Neural cell (in vitro differentiated cells): ENCODE results near the gene PCDHA4.
"Not testable (repeated sequence)": the region's sequence is repeated elsewhere in the genome, so short reads cannot be mapped to it uniquely, and the experiment has no call there.

ENCODE experiments used
- CTCF ChIP-seq: fragments of 450-650 bp; IDR thresholded peaks from 2 replicates; pipeline ENCODE4 v1.5.1; 2014; ENCODE audit warnings: antibody characterized with exemption, mild to moderate bottlenecking, moderate library complexity; ENCODE audit not compliant: poor library complexity, severe bottlenecking
- EP300 ChIP-seq: fragments of 450-650 bp; conservative IDR thresholded peaks from 2 replicates; pipeline ENCODE4 v1.6.1; 2014; ENCODE audit warnings: antibody characterized with exemption, mild to moderate bottlenecking, moderate library complexity; ENCODE audit not compliant: poor library complexity, severe bottlenecking
- EZH2 ChIP-seq: fragments of 200-600, 300-800 bp; shearing (Covaris generic), sonication (generic); IDR thresholded peaks from 2 replicates; pipeline ENCODE4 v1.6.1; 2014; ENCODE audit warnings: antibody characterized with exemption, low read length, borderline replicate concordance, mild to moderate bottlenecking; ENCODE audit not compliant: insufficient read depth, poor library complexity, severe bottlenecking
- MXI1 ChIP-seq: fragments of 450-650 bp; conservative IDR thresholded peaks from 2 replicates; pipeline ENCODE4 v1.6.1; 2014; ENCODE audit warnings: antibody characterized with exemption, mild to moderate bottlenecking; ENCODE audit not compliant: poor library complexity, severe bottlenecking
- POLR2AphosphoS5 ChIP-seq: IDR thresholded peaks from 2 replicates; pipeline ENCODE4 v1.6.1; 2012
- RAD21 ChIP-seq: fragments of 450-650 bp; conservative IDR thresholded peaks from 2 replicates; pipeline ENCODE4 v1.6.1; 2014; ENCODE audit warnings: antibody characterized with exemption, mild to moderate bottlenecking, moderate library complexity
- SMC3 ChIP-seq: fragments of 450-650 bp; conservative IDR thresholded peaks from 2 replicates; pipeline ENCODE4 v1.6.1; 2014; ENCODE audit warnings: antibody characterized with exemption, mild to moderate bottlenecking, moderate library complexity; ENCODE audit not compliant: poor library complexity
- TAF1 ChIP-seq: IDR thresholded peaks from 2 replicates; pipeline ENCODE4 v1.6.1; 2012; ENCODE audit warnings: low read depth
- TF ChIP-seq, protein P1 (sequence below): IDR thresholded peaks from 2 replicates; pipeline ENCODE4 v1.6.1; 2012; ENCODE audit warnings: borderline replicate concordance

- TF ChIP-seq CTCF, RAD21, SMC3, EP300, MXI1, POLR2AphosphoS5, TAF1, EZH2: not testable (repeated sequence)
- TF ChIP-seq, protein P1, sequence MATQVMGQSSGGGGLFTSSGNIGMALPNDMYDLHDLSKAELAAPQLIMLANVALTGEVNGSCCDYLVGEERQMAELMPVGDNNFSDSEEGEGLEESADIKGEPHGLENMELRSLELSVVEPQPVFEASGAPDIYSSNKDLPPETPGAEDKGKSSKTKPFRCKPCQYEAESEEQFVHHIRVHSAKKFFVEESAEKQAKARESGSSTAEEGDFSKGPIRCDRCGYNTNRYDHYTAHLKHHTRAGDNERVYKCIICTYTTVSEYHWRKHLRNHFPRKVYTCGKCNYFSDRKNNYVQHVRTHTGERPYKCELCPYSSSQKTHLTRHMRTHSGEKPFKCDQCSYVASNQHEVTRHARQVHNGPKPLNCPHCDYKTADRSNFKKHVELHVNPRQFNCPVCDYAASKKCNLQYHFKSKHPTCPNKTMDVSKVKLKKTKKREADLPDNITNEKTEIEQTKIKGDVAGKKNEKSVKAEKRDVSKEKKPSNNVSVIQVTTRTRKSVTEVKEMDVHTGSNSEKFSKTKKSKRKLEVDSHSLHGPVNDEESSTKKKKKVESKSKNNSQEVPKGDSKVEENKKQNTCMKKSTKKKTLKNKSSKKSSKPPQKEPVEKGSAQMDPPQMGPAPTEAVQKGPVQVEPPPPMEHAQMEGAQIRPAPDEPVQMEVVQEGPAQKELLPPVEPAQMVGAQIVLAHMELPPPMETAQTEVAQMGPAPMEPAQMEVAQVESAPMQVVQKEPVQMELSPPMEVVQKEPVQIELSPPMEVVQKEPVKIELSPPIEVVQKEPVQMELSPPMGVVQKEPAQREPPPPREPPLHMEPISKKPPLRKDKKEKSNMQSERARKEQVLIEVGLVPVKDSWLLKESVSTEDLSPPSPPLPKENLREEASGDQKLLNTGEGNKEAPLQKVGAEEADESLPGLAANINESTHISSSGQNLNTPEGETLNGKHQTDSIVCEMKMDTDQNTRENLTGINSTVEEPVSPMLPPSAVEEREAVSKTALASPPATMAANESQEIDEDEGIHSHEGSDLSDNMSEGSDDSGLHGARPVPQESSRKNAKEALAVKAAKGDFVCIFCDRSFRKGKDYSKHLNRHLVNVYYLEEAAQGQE = not testable (repeated sequence)
Measured at GRCh38 chr5:140829511-140830501, 22.9 kb downstream of the PCDHA4 start.
